ENCODE data around the gene EGLN2.
"Not testable (repeated sequence)": the region's sequence is repeated elsewhere in the genome, so short reads cannot be mapped to it uniquely, and the experiment has no call there.

EGLN2 gene

DNA sequence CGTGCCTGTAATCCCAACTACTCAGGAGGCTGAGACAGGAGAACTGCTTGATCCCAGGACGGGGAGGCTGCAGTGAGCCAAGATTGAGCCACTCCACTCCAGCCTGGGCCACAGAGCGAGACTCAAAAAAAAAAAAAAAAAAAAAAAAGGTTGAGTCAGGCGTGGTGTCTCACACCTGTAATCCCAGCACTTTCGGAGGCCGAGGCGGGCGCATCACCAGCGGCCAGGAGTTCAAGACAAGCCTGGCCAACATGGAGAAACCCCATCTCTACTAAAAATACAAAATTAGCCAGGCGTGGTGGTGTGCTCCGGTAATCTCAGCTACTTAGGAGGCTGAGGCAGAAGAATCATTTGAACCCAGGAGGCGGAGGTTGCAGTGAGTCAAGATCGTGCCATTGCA lies 32.6 kb upstream of the EGLN2 start:
- H3K27ac Mint-ChIP-seq, ATAC-seq, H3K4me3 Mint-ChIP-seq, H3K27me3 Mint-ChIP-seq, H3K9me3 Mint-ChIP-seq, DNase-seq: not testable (repeated sequence)
- H3K4me1 Mint-ChIP-seq, result peaks cover 57% of the 10 kb centered on the region
- peaks cover 67% of the 10 kb centered on the region for H3K36me3 Mint-ChIP-seq (ENCODE audit: low read depth)

DNA sequence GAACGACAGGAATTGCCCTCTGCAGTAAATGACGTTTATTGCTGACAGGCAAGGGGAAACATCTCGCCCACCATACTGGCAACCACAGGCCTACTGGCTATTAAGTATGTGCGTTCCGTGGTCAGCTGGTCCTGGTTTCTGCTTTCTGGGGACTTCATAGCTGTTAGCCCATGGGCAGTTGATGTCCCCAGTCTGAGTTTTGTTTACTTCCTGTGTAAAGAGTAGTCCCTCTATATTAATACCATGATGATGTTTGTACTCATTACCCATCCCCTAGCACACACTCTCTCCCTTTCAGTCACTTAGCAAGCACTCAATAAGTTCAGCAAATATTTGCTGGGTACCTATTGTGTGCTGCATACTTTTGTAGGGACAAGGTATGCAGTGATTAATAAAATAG lies 30.1 kb upstream of the EGLN2 start:
- DNase-seq (no peak), ATAC-seq (no peak)
- H3K4me3 Mint-ChIP-seq, result no peak overlapping the region
- peaks cover 33% of the 10 kb centered on the region for H3K4me1 Mint-ChIP-seq
- peaks cover 4% of the 10 kb centered on the region for H3K9me3 Mint-ChIP-seq
- H3K36me3 Mint-ChIP-seq (ENCODE audit: low read depth), result peaks cover 45% of the 10 kb centered on the region
- H3K27me3 Mint-ChIP-seq, result no peaks in the 10 kb centered on the region
- peak overlapping the region; percentile 8 for H3K27ac Mint-ChIP-seq

DNA sequence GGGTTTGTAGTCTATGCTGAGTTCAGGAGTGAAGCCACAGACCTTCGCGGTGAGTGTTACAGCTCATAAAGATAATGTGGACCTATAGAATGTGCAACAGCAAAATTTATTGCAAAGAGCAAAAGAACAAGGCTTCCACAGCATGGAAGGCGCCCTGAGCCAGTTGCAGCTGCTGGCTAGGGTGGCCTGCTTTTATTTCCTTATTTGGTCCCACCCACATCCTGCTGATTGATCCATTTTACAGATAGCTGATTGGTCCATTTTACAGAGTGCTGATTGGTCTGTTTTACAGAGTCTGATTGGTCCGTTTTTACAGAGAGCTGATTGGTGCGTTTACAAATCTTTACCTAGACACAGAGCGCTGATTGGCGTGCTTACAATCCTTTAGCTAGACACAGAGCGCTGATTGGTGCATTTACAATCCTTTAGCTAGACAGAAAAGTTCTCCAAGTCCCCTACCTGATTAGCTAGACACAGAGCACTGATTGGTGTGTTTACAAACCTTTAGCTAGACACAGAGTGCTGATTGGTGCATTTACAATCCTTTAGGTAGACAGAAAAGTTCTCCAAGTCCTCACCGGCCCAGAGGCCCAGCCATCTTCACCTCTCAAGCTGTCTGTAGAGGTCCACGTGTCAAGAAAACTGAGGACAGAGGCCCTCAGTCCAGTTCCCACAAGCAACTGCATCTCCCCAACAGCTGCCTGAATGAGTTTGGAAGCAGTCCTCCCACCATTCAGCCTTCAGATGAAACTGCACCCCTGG lies 27.7 kb upstream of the EGLN2 start:
- Mint-ChIP-seq H3K4me1 (peaks cover 26% of the 10 kb centered on the region), H3K36me3 (ENCODE audit: low read depth) (peaks cover 24% of the 10 kb centered on the region), H3K27ac (peak overlapping the region; percentile 7)
- H3K9me3 Mint-ChIP-seq, H3K27me3 Mint-ChIP-seq, ATAC-seq, DNase-seq, H3K4me3 Mint-ChIP-seq: not testable (repeated sequence)

DNA sequence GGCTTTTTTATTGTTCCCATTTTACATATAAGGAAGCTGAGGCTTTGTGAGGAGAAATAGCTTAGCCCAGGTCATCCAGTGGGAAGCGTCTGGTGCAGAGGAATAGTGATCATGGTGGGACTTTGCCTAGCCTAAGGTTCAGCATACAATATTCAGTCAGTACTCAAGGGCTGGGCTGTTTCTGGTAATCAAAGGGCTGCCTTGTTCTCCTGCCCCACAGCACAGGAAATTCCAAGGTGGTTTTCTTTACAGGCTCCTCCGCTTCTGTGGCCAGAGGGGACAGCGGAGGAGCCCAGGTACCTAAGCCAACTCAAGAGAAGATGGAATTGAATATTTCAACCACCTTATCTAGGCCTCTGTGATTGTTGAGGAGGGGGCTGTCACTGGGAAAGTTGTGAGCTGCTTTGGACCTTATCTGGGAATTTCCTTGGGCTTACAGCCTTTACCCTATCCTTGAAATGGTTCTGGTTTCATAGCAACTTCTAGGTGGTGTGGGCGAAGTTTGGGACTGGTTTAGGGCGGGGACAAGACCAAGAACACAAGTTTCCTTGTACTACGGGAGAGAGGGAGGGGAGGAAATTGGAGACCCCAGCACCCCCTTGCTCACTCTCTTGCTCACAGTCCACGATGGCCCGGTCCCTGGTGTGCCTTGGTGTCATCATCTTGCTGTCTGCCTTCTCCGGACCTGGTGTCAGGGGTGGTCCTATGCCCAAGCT lies 23.9 kb upstream of the EGLN2 start, which contains the start of gene MIA:
Gene MIA, plus strand, starts transcription at position 606 of the 716 bp plus-strand sequence. Its CDS starts 22 bp downstream, at position 628.
- H3K9me3 Mint-ChIP-seq, result peaks cover 4% of the 10 kb centered on the region
- DNase-seq, result no peak
- H3K36me3 Mint-ChIP-seq (ENCODE audit: low read depth), result peaks cover 11% of the 10 kb centered on the region
- peaks cover 52% of the 10 kb centered on the region for H3K4me1 Mint-ChIP-seq
- no peaks in the 10 kb centered on the region for H3K27me3 Mint-ChIP-seq
- H3K27ac Mint-ChIP-seq, result no peak within 1 kb of the TSS
- peak within 1 kb of the TSS; percentile 12 for H3K4me3 Mint-ChIP-seq
- no peak for ATAC-seq

DNA sequence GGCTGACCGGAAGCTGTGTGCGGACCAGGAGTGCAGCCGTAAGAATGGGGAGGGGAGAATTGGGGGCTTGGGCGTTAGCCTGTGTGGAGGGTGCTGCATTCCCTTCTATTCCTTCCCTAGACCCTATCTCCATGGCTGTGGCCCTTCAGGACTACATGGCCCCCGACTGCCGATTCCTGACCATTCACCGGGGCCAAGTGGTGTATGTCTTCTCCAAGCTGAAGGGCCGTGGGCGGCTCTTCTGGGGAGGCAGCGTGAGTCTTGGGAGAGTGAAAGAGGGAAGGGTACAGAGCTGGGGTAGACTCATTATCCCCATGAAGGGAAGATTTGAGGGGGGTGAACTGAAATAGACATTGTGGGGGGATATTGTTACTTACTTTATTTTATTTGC lies 23.4 kb upstream of the EGLN2 start:
- Mint-ChIP-seq H3K36me3 (ENCODE audit: low read depth) (peaks cover 9% of the 10 kb centered on the region), H3K27ac (no peak overlapping the region), H3K4me1 (peaks cover 55% of the 10 kb centered on the region), H3K27me3 (no peaks in the 10 kb centered on the region), H3K9me3 (peaks cover 4% of the 10 kb centered on the region), H3K4me3 (no peak overlapping the region)
- DNase-seq (no peak), ATAC-seq (no peak)

DNA sequence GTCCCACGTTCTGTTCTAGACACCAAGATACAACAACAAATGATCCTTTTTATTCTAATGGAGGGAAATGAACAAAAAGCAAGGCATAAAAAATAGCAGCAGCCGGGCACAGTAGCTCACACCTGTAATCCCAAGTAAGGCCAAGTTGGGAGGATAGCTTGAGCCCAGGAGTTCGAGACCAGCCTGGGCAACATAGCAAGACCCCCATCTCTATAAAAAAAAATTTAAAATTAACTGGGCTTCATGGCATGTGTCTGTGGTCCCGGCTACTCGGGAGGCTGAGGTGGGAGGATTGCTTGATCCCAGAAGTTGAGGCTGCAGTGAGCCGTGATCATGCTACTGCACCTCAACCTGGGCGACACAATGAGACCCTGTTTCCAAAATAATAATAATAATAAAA lies 22.6 kb upstream of the EGLN2 start:
- peaks cover 6% of the 10 kb centered on the region for H3K36me3 Mint-ChIP-seq (ENCODE audit: low read depth)
- peaks cover 60% of the 10 kb centered on the region for H3K4me1 Mint-ChIP-seq
- H3K27ac Mint-ChIP-seq, result no peak overlapping the region

DNA sequence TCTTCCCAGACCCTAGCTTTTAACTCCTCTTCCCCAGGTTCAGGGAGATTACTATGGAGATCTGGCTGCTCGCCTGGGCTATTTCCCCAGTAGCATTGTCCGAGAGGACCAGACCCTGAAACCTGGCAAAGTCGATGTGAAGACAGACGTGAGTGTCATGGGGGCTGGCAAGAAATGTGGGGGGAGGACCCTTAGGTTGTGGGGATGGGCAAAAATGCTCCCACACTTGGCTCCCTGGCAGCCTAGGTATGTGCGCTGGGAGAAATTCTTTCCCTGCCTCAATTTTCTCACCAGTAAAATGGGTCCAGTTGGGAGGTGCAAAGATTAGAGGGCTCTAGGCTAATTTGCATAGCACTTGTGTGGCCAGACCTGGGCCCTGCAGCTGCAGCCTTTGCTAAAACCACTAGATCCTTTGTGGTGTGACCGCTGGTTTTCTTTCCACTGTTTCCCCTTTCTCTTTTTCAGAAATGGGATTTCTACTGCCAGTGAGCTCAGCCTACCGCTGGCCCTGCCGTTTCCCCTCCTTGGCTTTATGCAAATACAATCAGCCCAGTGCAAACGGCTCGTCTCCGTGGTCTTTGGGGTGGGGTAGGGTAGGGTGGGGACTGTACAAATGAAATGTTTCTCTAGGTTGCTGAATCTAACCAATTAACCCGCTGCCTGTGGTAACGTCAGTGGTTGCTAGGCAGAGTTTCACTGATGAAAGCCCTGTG lies 21.9 kb upstream of the EGLN2 start:
- no peaks in the 10 kb centered on the region for H3K27me3 Mint-ChIP-seq
- peak overlapping the region; percentile 90 for H3K4me3 Mint-ChIP-seq
- peaks cover 9% of the 10 kb centered on the region for H3K36me3 Mint-ChIP-seq (ENCODE audit: low read depth)
- peak overlapping the region; percentile 98 for H3K27ac Mint-ChIP-seq
- ATAC-seq, result peak; percentile 76
- DNase-seq, result peak; percentile 88
- H3K9me3 Mint-ChIP-seq, result no peaks in the 10 kb centered on the region
- peaks cover 62% of the 10 kb centered on the region for H3K4me1 Mint-ChIP-seq

More for the DNA sequence above, 22.6 kb upstream of the EGLN2 start:
- Mint-ChIP-seq H3K9me3 (no peaks in the 10 kb centered on the region), H3K4me3 (peak overlapping the region; percentile 12), H3K27me3 (no peaks in the 10 kb centered on the region)
- DNase-seq (no peak), ATAC-seq (no peak)

DNA sequence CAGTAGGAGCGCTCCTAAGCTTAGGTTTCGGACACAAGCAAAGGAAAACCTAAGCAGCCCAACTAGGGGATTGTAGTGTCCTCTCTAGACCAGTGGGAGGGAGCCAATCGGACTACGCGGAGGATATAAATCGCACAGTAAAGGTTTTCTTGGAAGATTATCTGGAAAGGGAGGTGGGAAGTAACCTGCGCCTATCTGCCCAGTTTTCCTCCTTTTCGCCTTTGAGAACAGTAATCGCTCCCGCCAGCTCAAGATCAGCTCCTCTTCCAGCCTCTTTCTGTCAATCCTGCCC lies 21.4 kb upstream of the EGLN2 start:
- Mint-ChIP-seq H3K4me1 (peaks cover 62% of the 10 kb centered on the region), H3K9me3 (no peaks in the 10 kb centered on the region), H3K27me3 (no peaks in the 10 kb centered on the region), H3K27ac (peak overlapping the region; percentile 98), H3K4me3 (peak overlapping the region; percentile 90), H3K36me3 (ENCODE audit: low read depth) (peaks cover 11% of the 10 kb centered on the region)
- ATAC-seq (no peak), DNase-seq (no peak)

DNA sequence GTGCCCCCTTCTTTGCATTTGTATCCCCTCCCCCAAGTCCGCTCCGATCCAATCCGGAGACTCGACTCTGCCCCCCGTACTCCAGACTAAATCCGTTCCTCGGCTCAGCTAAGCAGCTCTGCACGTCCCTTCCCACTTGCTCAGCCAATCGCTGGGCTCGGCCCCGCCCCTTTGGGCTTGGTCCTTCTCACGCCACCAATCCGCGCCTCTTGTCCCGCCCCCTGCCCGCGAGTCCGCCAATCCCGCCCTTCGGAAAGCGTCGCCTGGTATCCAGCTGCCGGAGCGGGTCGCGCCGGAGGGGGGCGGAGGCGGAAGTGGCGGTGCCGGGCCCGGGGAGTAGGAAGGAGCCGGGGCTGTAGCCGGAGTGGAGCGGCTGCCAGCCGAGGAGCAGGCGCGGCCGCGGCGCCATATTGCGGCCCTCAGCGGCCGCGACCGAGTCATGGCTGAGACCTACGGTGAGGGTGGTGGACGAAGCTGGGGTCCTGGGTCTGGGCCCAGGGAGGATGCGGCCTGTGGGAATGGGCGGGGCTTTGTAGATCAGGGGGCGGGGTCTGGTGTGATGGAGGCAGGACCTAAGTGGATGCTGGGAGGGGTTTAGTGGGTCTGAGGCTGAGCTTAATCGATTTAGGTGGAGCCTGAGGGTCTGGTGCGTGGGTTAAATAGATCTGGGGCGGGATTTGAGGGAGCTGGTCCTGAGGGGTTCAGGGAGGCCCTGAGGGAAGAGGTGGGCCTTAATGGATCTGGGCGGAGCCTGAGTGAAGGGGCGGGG lies 20.9 kb upstream of the EGLN2 start, which contains the start of gene RAB4B:
Gene RAB4B, plus strand, starts transcription at position 311 of the 769 bp plus-strand sequence. Its CDS starts 129 bp downstream, at position 440.
- Mint-ChIP-seq H3K36me3 (ENCODE audit: low read depth) (peaks cover 11% of the 10 kb centered on the region), H3K9me3 (no peaks in the 10 kb centered on the region), H3K4me1 (peaks cover 62% of the 10 kb centered on the region), H3K27ac (peak within 1 kb of the TSS; percentile 98), H3K4me3 (peak within 1 kb of the TSS; percentile 90), H3K27me3 (no peaks in the 10 kb centered on the region)
- DNase-seq (peak; percentile 100), ATAC-seq (peak; percentile 78)

DNA sequence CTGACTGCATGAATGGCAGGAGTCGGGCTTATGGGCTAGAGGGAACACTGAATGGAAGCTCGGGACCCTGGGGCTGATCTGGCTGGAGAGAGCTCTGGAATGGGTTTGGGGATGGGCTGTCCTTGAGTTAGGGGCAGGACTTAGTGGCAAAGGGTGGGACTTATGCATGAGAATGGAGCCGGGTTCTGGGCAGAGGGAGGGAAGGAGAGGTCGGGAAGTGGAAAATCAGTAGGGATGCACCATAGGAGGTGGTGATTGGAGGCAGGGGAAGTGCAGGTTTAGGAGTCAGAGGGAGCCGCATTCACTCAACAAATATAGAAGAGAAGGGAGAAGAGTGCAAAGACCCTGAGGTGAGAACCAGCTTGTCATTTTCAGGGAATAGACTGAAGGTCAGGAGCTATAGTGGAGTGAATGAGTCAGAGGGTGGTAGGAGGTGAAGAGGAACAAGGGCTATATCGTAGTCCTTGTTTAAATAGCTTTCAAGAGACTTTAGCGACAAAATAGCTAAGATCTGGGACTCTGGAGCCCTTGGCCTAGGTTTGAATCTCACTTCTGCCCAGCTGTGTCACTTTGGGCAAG lies 20.2 kb upstream of the EGLN2 start:
- H3K4me1 Mint-ChIP-seq, result peaks cover 62% of the 10 kb centered on the region
- H3K4me3 Mint-ChIP-seq, result peak overlapping the region; percentile 90
- peaks cover 11% of the 10 kb centered on the region for H3K36me3 Mint-ChIP-seq (ENCODE audit: low read depth)
- H3K27me3 Mint-ChIP-seq, result no peaks in the 10 kb centered on the region
- ATAC-seq (peak; percentile 27), DNase-seq (no peak)
- peak overlapping the region; percentile 98 for H3K27ac Mint-ChIP-seq
- H3K9me3 Mint-ChIP-seq, result no peaks in the 10 kb centered on the region

DNA sequence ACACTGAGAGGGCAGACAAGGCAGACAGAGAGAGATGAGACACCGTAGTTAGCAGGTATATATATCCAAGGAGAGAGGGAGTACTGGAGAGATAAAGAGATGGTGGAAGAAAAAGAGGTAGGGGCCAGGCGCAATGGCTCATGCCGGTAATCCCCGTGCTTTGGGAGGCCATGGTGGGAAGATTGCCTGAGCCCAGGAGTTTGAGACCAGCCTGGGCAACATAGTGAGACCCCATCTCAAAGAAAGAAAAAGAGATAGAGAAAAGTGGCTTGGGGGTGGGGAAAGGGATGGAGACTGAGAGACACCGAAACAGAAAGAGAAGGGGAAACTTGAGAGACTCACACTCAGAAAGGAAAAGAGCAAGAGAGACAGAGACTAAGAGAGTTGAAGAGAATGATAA lies 18.4 kb upstream of the EGLN2 start:
- DNase-seq, result no peak
- Mint-ChIP-seq H3K4me3 (no peak overlapping the region), H3K27ac (peak overlapping the region; percentile 98), H3K4me1 (peaks cover 54% of the 10 kb centered on the region), H3K9me3 (no peaks in the 10 kb centered on the region), H3K36me3 (ENCODE audit: low read depth) (peaks cover 11% of the 10 kb centered on the region), H3K27me3 (no peaks in the 10 kb centered on the region)
- ATAC-seq, result no peak

DNA sequence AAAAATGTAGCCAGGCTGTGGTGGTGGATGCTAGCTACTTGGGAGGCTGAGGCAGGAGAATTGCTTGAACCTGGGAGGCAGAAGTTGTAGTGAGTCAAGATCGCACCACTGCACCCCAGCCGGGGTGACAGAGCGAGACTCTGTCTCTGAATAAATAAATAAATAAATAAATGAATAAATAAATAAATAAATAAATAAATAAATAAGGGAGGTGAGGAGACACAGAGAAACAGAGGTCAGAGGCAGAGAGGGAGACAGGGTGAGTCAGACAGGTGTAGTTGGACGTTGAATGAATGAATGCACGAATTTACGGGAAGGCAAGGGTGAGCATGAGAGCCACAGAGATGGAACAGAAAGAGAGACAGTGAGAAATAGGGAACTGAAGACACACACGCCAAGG lies 17.9 kb upstream of the EGLN2 start:
- H3K4me3 Mint-ChIP-seq, result no peak overlapping the region
- ATAC-seq, result no peak
- peaks cover 51% of the 10 kb centered on the region for H3K4me1 Mint-ChIP-seq
- H3K27ac Mint-ChIP-seq, result no peak overlapping the region
- H3K9me3 Mint-ChIP-seq, result no peaks in the 10 kb centered on the region
- H3K27me3 Mint-ChIP-seq, result no peaks in the 10 kb centered on the region
- peaks cover 11% of the 10 kb centered on the region for H3K36me3 Mint-ChIP-seq (ENCODE audit: low read depth)
- no peak for DNase-seq

DNA sequence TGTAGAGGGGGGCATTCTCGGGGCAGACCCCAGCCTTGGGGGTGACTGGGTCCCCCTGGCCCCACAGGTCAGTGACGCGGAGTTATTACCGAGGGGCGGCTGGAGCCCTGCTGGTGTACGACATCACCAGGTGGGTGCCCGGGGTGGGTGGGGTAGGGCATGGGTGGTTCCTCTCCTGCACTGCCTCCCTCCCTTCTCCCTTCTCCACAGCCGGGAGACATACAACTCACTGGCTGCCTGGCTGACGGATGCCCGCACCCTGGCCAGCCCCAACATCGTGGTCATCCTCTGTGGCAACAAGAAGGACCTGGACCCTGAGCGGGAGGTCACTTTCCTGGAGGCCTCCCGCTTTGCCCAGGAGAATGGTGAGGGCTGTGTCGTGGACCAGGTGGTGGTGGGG lies 15.3 kb upstream of the EGLN2 start:
- Mint-ChIP-seq H3K36me3 (ENCODE audit: low read depth) (peaks cover 13% of the 10 kb centered on the region), H3K9me3 (no peaks in the 10 kb centered on the region)
- ATAC-seq, result no peak

DNA sequence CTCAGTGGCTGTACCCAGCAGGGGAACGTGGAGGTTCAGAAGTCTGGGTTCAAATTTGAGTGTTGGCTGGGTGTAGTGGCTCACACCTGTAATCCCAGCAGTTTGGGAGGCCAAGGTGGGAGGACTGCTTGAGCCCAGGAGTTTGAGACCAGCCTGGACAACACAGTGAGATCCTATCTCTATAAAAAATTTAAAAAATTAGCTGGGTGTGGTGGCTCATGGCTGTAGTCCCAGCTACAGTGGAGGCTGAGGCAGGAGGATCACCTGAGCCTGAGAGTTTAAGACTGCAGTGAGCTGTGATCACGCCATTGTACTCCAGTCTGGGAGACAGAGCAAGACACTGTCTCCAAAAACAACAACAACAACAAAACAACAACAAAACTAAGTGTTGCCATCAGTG lies 14.8 kb upstream of the EGLN2 start:
- not testable (repeated sequence) for DNase-seq, ATAC-seq, H3K27me3 Mint-ChIP-seq, H3K27ac Mint-ChIP-seq, H3K9me3 Mint-ChIP-seq, H3K4me3 Mint-ChIP-seq
- Mint-ChIP-seq H3K36me3 (ENCODE audit: low read depth) (peaks cover 13% of the 10 kb centered on the region), H3K4me1 (peaks cover 26% of the 10 kb centered on the region)

More for the DNA sequence above, 15.3 kb upstream of the EGLN2 start:
- peaks cover 30% of the 10 kb centered on the region for H3K4me1 Mint-ChIP-seq
- H3K27me3 Mint-ChIP-seq, result no peaks in the 10 kb centered on the region
- H3K27ac Mint-ChIP-seq, result no peak overlapping the region
- no peak overlapping the region for H3K4me3 Mint-ChIP-seq
- no peak for DNase-seq
